K562 (cell line): ENCODE data around the gene FUCA1. TPM values are rescaled to one million over a fixed set of nuclear protein-coding genes. Genes with fewer than 3 reads are reported as not detected.

Experiments used
- polyA plus RNA-seq, 8 experiments: library from polyadenylated mRNA; depleted of rRNA in 4 of 8; stranded (reverse) in 5 of 8; unstranded in 3 of 8; fragments of >200 nt; fragmentation: Nextera tagmentation in 2 of 8; fragmentation: Illumina TruSeq in 1 of 8; extraction: Ambion mirVana in 2 of 8; extraction: Trizol in 1 of 8; gene quantifications; 2 replicates each; pipeline versions ENCODE4 v1.2.1 to v1.2.3, GENCODE V29; 2011 to 2014; ENCODE audit warnings: inconsistent platforms in 1 of 8, missing spikeins in 1 of 8
- total RNA-seq, 7 experiments: library from RNA; depleted of rRNA in 6 of 7; stranded (reverse); fragments of >200 nt in 6 of 7; fragmentation: Illumina TruSeq in 2 of 7; extraction: Trizol in 2 of 7; gene quantifications; 2 replicates each; pipeline versions ENCODE4 v1.2.1 to v1.2.3, GENCODE V29; 2011 to 2021; ENCODE audit warnings: low replicate concordance in 1 of 7
- TF ChIP-seq, protein P1 (sequence below), 2 experiments: fragments of 250-450 bp in 1 of 2; fragments of 450-650 bp in 1 of 2; sonication (Bioruptor Pico) in 1 of 2; IDR thresholded peaks; 2 replicates each; pipeline versions ENCODE4 v1.6.1 to v1.8.0; 2016 to 2021; ENCODE audit warnings: mild to moderate bottlenecking in 2 of 2, moderate library complexity in 2 of 2, missing compliant biosample characterization in 1 of 2, missing genetic modification characterization in 1 of 2
- TF ChIP-seq, protein P2 (sequence below): fragments of 450-650 bp; IDR thresholded peaks from 2 replicates; pipeline ENCODE4 v1.6.1; 2016; ENCODE audit warnings: mild to moderate bottlenecking

FUCA1 gene
- total and polyA plus RNA-seq, 9 of the 15 experiments (the other 6 are each of a cell fraction or from before 2014, with no cell fraction given), result 7.0 to 20.5 (median 13.5) TPM

DNA sequence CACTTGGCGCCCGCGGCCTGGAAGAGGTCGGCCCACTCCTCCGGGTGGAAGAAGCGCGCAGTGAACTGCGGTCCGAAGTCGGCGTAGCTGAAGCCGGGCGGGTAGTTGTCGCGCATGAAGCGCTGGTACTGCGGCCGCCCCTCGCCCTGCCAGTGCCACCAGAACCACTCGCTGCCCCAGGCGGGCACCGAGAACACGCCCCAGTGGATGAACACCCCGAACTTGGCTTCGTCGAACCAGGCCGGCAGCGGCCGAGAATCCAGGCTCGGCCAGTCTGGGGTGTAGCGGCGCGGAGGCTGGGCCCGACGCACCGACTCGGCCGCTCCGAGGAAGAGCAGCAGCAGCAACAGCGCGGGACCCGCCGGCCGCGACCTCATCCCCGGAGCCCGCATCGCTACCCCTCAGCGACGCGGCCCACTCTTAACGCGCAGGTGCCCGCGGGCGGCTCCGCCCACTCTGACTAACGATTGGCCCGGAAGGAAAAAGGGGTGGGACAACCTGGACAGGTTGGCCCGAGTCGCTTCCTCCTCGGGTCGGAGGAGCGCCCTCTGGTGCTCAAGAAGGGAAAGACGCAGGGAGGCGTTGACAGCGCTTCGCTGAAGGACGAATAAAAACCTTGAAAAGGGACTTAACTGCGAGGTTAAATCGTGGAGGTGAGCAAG, at the start of gene FUCA1 (continued):
- TF ChIP-seq, protein P1, sequence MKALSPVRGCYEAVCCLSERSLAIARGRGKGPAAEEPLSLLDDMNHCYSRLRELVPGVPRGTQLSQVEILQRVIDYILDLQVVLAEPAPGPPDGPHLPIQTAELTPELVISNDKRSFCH (CRISPR knock-in tag; IDR thresholded peaks at IDR 0.05), result no peak
- TF ChIP-seq, protein P1 (tag; IDR thresholded peaks at IDR 0.05), result 0 out of 2 replicates have a peak, but pooled peaks have one; percentile 57
- TF ChIP-seq, protein P2, sequence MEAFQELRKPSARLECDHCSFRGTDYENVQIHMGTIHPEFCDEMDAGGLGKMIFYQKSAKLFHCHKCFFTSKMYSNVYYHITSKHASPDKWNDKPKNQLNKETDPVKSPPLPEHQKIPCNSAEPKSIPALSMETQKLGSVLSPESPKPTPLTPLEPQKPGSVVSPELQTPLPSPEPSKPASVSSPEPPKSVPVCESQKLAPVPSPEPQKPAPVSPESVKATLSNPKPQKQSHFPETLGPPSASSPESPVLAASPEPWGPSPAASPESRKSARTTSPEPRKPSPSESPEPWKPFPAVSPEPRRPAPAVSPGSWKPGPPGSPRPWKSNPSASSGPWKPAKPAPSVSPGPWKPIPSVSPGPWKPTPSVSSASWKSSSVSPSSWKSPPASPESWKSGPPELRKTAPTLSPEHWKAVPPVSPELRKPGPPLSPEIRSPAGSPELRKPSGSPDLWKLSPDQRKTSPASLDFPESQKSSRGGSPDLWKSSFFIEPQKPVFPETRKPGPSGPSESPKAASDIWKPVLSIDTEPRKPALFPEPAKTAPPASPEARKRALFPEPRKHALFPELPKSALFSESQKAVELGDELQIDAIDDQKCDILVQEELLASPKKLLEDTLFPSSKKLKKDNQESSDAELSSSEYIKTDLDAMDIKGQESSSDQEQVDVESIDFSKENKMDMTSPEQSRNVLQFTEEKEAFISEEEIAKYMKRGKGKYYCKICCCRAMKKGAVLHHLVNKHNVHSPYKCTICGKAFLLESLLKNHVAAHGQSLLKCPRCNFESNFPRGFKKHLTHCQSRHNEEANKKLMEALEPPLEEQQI, result peak; percentile 42; the same call in 1 of the 2 replicates
